Adrenal gland (tissue), 12 donors: ENCODE measurements around the gene CEP112. TPM values are rescaled to one million over a fixed set of nuclear protein-coding genes. Genes with fewer than 3 reads are reported as not detected.

Experiments
- DNase-seq, 7 donors: peaks; one replicate each; pipeline ENCODE4 v3.0.0-alpha.2; 2019 to 2020
- H3K27ac ChIP-seq, 5 donors: fragments of 200-600 bp; sonication (generic) in 4 of 5; 1 replicate in 3 of 5; 2 replicates in 2 of 5; pipeline versions ENCODE4 v1.5.1 to v1.8.0; 2016 to 2020; ENCODE audit warnings: mild to moderate bottlenecking in 1 of 5
- H3K27me3 ChIP-seq: fragments of 200-600 bp; 2 replicates; pipeline ENCODE4 v1.8.0; 2021
- H3K36me3 ChIP-seq, 2 donors: fragments of 200-600 bp; replicated peaks in 1 of 2; 1 replicate in 1 of 2; 2 replicates in 1 of 2; pipeline versions ENCODE4 v1.5.1 to v1.8.0; 2018 to 2022
- H3K4me1 ChIP-seq, 2 donors: fragments of 200-600 bp; replicated peaks in 1 of 2; 1 replicate in 1 of 2; 2 replicates in 1 of 2; pipeline versions ENCODE4 v1.5.1 to v1.8.0; 2018 to 2021
- H3K4me3 ChIP-seq, 4 donors: fragments of 200-600 bp; sonication (generic) in 3 of 4; one replicate each; pipeline ENCODE4 v1.5.1; 2016 to 2018
- H3K9me3 ChIP-seq, 3 donors: fragments of 200-600 bp; sonication (generic) in 1 of 3; replicated peaks in 1 of 3; 1 replicate in 2 of 3; 2 replicates in 1 of 3; pipeline versions ENCODE4 v1.5.1 to v1.8.0; 2016 to 2021
- CTCF ChIP-seq, 6 experiments: fragments of 450-650 bp in 4 of 6; fragments of 200-600 bp in 2 of 6; sonication (generic) in 1 of 6; IDR thresholded peaks; 1 replicate in 5 of 6; 2 replicates in 1 of 6; pipeline versions ENCODE4 v1.5.1 to v1.8.0; 2016 to 2021; ENCODE audit warnings: antibody characterized with exemption in 6 of 6, mild to moderate bottlenecking in 2 of 6, moderate library complexity in 1 of 6
- POLR2A ChIP-seq, 2 donors: fragments of 450-650 bp; IDR thresholded peaks; one replicate each; pipeline ENCODE4 v1.6.1; 2017; ENCODE audit warnings: antibody characterized with exemption in 2 of 2, mild to moderate bottlenecking in 2 of 2, moderate library complexity in 1 of 2
- WGBS, 4 donors: extraction: QIAGEN DNeasy Blood & Tissue Kit in 2 of 4; methylation state at CpG; one replicate each; pipeline versions ENCODE4 v1.1.5 to v1.1.7; 2013 to 2017; 5-methylcytosine and 5-hydroxymethylcytosine counted together
- intact Hi-C, 2 donors: fragments of 100-400 bp; cut with DNase I; formaldehyde crosslinking; loops; one replicate each; pipeline versions ENCODE4 v1.14.1 to v1.15.0; 2022 to 2023
- polyA plus RNA-seq, 3 donors: library from polyadenylated mRNA; stranded (reverse); fragments of 200-250 nt in 2 of 3; fragments of 350-450 nt in 1 of 3; fragmentation: Illumina TruSeq in 1 of 3; extraction: RNeasy Lipid Tissue Mini Kit (QIAGEN cat#74804) in 1 of 3; gene quantifications; one replicate each; pipeline ENCODE4 v1.2.3, GENCODE V29; 2013 to 2014
- total RNA-seq, 9 donors: library from RNA; depleted of rRNA in 4 of 9; stranded (reverse); fragments of >200 nt in 4 of 9; fragments of 120-200 nt in 1 of 9; fragmentation: NEBNext Ultra II Directional in 1 of 9; extraction: Animal tissue kit (Norgen Biotek cat#: 25700) in 1 of 9; gene quantifications; one replicate each; pipeline versions ENCODE4 v1.1.0 to v1.2.4, GENCODE V29; 2013 to 2023
- donor health status: healthy with polysubstance abuse.
- donor health status: Bipolar disorder and iron deficiency.
- donor health status: DM: yes; HTN: yes; CAD: no.
- donor health status: DM: no; HTN: no; CAD: no.
- donor health status: DM: no; HTN: no; CAD: no.
- donor health status: DM: yes; HTN: yes; CAD: no.

CEP112 gene
- total and polyA plus RNA-seq, 12 donors, result 4.2 to 24.1 (median 9.6) TPM

- Histone ChIP-seq H3K4me1 (peaks cover 0 to 4% of the 10 kb centered on the region in 2 donors), H3K27me3 (no peaks in the 10 kb centered on the region), H3K9me3 (no peaks in the 10 kb centered on the region), H3K4me3 (no peak overlapping the region), H3K36me3 (no peaks in the 10 kb centered on the region), H3K27ac (no peak overlapping the region)
- TF ChIP-seq POLR2A (IDR thresholded peaks at IDR 0.05) (no peak), CTCF (IDR thresholded peaks at IDR 0.05) (no peak)
- DNase-seq, result no peak
- intact Hi-C loops, result no loop called here
- 93 to 95% (median 94%) methylated on average over 3 of the region's 3 CpGs for WGBS, 4 donors
These were observed 43.6 kb upstream of the CEP112 start for GRCh38 chr17:66235377-66235994.

- DNase-seq, result no peak
- no peak overlapping the region for H3K4me3 ChIP-seq
- H3K27me3 ChIP-seq, result no peaks in the 10 kb centered on the region
- 85 to 97% (median 93%) methylated on average over 3 of the region's 3 CpGs for WGBS, 4 donors
- no peaks in the 10 kb centered on the region for H3K9me3 ChIP-seq
- no peaks in the 10 kb centered on the region for H3K36me3 ChIP-seq
- H3K27ac ChIP-seq, result no peak overlapping the region
- TF ChIP-seq CTCF (IDR thresholded peaks at IDR 0.05), result no peak
- no peak for TF ChIP-seq POLR2A (IDR thresholded peaks at IDR 0.05)
- peaks cover 0 to 4% of the 10 kb centered on the region in 2 donors for H3K4me1 ChIP-seq
- intact Hi-C loops, result no loop called here
These were observed 42.7 kb upstream of the CEP112 start for GRCh38 chr17:66234611-66235010.

GRCh38 chr17:66233023-66233753 lies 41.3 kb upstream of the CEP112 start:
- H3K27ac ChIP-seq, result no peak overlapping the region
- no peaks in the 10 kb centered on the region for H3K27me3 ChIP-seq
- H3K4me3 ChIP-seq, result no peak overlapping the region
- TF ChIP-seq POLR2A (IDR thresholded peaks at IDR 0.05) (no peak), CTCF (IDR thresholded peaks at IDR 0.05) (no peak)
- DNase-seq, result peak in 1 of 7 donors; percentile 16
- intact Hi-C loops, result no loop called here
- 71 to 74% (median 72%) methylated on average over 8 of the region's 8 CpGs for WGBS, 4 donors
- no peaks in the 10 kb centered on the region for H3K9me3 ChIP-seq
- H3K4me1 ChIP-seq, result peaks cover 0 to 4% of the 10 kb centered on the region in 2 donors
- H3K36me3 ChIP-seq, result no peaks in the 10 kb centered on the region

GRCh38 chr17:66230922-66231591 lies 39.1 kb upstream of the CEP112 start:
- Histone ChIP-seq H3K36me3 (no peaks in the 10 kb centered on the region), H3K27me3 (no peaks in the 10 kb centered on the region), H3K4me3 (no peak overlapping the region), H3K9me3 (no peaks in the 10 kb centered on the region), H3K27ac (no peak overlapping the region), H3K4me1 (peaks cover 0 to 4% of the 10 kb centered on the region in 2 donors)
- TF ChIP-seq CTCF (IDR thresholded peaks at IDR 0.05), result no peak
- DNase-seq, result no peak
- WGBS, 4 donors, result 77 to 85% (median 81%) methylated on average over 4 of the region's 4 CpGs
- intact Hi-C loops, result no loop called here
